ENCODE measurements around the gene ANAPC15.
A peak's percentile ranks its signal among the peaks of the same experiment; 100 is the strongest.

Gene ANAPC15

DNA sequence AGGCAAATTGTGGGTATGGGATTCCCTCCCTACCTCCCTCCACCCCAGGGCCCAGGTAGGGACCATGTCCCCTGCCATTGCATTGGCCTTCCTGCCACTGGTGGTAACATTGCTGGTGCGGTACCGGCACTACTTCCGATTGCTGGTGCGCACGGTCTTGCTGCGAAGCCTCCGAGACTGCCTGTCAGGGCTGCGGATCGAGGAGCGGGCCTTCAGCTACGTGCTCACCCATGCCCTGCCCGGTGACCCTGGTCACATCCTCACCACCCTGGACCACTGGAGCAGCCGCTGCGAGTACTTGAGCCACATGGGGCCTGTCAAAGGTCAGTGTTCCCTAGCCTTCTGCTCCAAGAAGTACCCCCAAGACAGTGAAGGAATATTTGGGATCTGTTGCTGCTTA lies 6.6 kb downstream of the ANAPC15 start, which contains the start of gene TOMT:
TOMT (plus strand) TSS at position 37 of the 400 bp plus-strand sequence; CDS start at position 65, 28 bp downstream.
- TF ChIP-seq, protein P1, sequence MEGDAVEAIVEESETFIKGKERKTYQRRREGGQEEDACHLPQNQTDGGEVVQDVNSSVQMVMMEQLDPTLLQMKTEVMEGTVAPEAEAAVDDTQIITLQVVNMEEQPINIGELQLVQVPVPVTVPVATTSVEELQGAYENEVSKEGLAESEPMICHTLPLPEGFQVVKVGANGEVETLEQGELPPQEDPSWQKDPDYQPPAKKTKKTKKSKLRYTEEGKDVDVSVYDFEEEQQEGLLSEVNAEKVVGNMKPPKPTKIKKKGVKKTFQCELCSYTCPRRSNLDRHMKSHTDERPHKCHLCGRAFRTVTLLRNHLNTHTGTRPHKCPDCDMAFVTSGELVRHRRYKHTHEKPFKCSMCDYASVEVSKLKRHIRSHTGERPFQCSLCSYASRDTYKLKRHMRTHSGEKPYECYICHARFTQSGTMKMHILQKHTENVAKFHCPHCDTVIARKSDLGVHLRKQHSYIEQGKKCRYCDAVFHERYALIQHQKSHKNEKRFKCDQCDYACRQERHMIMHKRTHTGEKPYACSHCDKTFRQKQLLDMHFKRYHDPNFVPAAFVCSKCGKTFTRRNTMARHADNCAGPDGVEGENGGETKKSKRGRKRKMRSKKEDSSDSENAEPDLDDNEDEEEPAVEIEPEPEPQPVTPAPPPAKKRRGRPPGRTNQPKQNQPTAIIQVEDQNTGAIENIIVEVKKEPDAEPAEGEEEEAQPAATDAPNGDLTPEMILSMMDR (IDR thresholded peaks at IDR 0.05; ENCODE audit: control extremely low read depth, extremely low read depth, low read depth, missing control alignments): no peak
- CTCF ChIA-PET: interaction anchor here (1.2 to 1.9 kb wide), 4 partner anchors 11 to 81 kb away, joined by 3 to 6 read pairs (median 4); no protein-coding TSS in a partner anchor
- DNase-seq (ENCODE audit: extremely low spot score): no peak
- POLR2A ChIA-PET: no interaction called here

- POLR2A ChIA-PET: no interaction called here
- CTCF ChIA-PET: interaction anchor here (1.0 to 4.9 kb wide), 3 partner anchors 9 to 13 kb away, joined by 3 to 50 read pairs (median 5); no protein-coding TSS in a partner anchor
- no peak for DNase-seq (ENCODE audit: extremely low spot score)
Observed at GRCh38 chr11:72103754-72104167, 8.7 kb downstream of the ANAPC15 start.

DNA sequence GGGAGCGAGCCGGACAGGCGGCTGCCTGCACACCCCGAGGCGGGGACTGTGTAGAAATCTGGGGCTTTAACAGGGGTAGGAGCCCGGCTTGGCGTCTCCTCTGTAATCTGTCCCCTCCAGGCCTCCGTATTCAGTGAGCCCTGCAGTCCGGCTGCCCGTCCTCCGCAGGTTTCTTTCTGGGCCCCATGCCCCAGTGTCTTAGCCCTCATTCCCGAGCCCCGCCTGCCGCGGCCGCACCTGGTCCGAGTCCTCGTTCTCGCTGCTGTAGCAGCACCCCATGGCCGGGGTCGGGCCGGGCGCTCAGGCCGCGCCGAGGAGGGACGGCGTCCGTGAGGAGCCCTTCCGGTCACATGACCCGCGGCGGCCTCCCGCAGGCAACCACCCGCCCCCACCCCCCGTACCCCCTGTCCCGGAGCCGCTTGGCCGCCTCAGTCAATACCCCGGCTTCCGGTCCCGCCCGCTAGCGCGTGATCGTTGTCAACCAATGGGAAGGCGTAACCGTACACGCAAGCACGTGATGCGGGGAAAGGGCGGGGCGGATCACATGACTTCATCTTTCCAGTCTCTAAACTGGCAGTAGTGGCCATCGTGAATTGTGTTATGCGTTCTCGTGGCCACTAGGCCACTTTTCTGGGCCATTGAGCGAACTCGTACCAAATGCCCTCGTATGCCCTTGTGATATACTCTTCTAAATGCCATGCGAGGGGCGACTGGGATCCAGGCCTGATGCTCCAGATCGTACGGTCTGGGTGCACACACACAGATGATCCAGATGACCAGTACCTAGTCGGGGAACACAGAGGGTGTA lies 9.3 kb downstream of the ANAPC15 start, which contains the start of gene LAMTOR1:
LAMTOR1 (minus strand) TSS at position 352 of the 808 bp plus-strand sequence; CDS start at position 279, 73 bp downstream.
- POLR2A ChIA-PET: interaction anchor here (1.0 kb wide), 1 partner anchor 12 kb away, joined by 3 read pairs; no protein-coding TSS in a partner anchor
- CTCF ChIA-PET: interaction anchor here (0.9 to 4.9 kb wide), 5 partner anchors 10 to 78 kb away, joined by 3 to 50 read pairs (median 8); no protein-coding TSS in a partner anchor
- TF ChIP-seq, protein P1 (IDR thresholded peaks at IDR 0.05; ENCODE audit: control extremely low read depth, extremely low read depth, low read depth, missing control alignments): no peak
- peak; percentile 97 for DNase-seq (ENCODE audit: extremely low spot score)

More at GRCh38 chr11:72103754-72104167, 8.7 kb downstream of the ANAPC15 start:
- TF ChIP-seq, protein P1 (IDR thresholded peaks at IDR 0.05; ENCODE audit: control extremely low read depth, extremely low read depth, low read depth, missing control alignments): no peak

GRCh38 chr11:72102631-72102945 lies 9.9 kb downstream of the ANAPC15 start:
- ChIA-PET POLR2A (interaction anchor here (1.0 kb wide), 1 partner anchor 12 kb away, joined by 3 read pairs; no protein-coding TSS in a partner anchor), CTCF (interaction anchor here (0.9 to 4.9 kb wide), 5 partner anchors 9 to 78 kb away, joined by 3 to 50 read pairs (median 8); no protein-coding TSS in a partner anchor)
- DNase-seq (ENCODE audit: extremely low spot score): no peak
- TF ChIP-seq, protein P1 (IDR thresholded peaks at IDR 0.05; ENCODE audit: control extremely low read depth, extremely low read depth, low read depth, missing control alignments): no peak

DNA sequence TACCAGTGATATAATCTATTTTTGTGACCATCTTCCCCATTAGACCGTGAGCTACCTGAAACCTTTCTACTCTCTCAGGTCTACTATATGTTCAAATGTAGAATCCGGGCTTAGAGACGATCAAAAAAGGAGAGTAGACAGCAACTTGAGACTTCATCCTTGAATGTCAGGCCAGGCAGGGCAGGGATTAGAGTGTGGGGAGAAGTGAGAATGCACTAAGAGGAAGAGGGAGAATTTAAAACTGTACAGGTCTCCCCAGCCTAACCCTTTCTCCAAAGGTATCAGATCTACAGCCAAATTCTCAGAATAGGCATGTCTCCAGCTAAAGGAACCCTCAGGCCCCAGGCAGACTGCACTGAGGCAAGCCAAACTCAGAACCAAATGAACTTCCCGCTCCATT lies 10.3 kb downstream of the ANAPC15 start:
- ChIA-PET POLR2A (interaction anchor here (1.0 kb wide), 1 partner anchor 11 kb away, joined by 3 read pairs; no protein-coding TSS in a partner anchor), CTCF (interaction anchor here (0.9 to 4.9 kb wide), 6 partner anchors 9 to 77 kb away, joined by 3 to 50 read pairs (median 6); no protein-coding TSS in a partner anchor)
- TF ChIP-seq, protein P1 (IDR thresholded peaks at IDR 0.05; ENCODE audit: control extremely low read depth, extremely low read depth, low read depth, missing control alignments): no peak
- DNase-seq (ENCODE audit: extremely low spot score): no peak

- TF ChIP-seq, protein P1 (IDR thresholded peaks at IDR 0.05; ENCODE audit: control extremely low read depth, extremely low read depth, low read depth, missing control alignments): no peak
- ChIA-PET POLR2A (interaction anchor here (0.6 to 1.0 kb wide), 4 partner anchors 9 to 197 kb away, joined by 3 read pairs; no protein-coding TSS in a partner anchor), CTCF (interaction anchor here (1.0 to 7.5 kb wide), 7 partner anchors 10 to 189 kb away, joined by 3 to 52 read pairs (median 9); partner anchors contain the start of gene LRRC51)
- DNase-seq (ENCODE audit: extremely low spot score): no peak
Observed at GRCh38 chr11:72100462-72100861, 12.0 kb downstream of the ANAPC15 start.

Measured in GM10248 (cell line).